ENCODE data around the gene TMEM240.

DNA sequence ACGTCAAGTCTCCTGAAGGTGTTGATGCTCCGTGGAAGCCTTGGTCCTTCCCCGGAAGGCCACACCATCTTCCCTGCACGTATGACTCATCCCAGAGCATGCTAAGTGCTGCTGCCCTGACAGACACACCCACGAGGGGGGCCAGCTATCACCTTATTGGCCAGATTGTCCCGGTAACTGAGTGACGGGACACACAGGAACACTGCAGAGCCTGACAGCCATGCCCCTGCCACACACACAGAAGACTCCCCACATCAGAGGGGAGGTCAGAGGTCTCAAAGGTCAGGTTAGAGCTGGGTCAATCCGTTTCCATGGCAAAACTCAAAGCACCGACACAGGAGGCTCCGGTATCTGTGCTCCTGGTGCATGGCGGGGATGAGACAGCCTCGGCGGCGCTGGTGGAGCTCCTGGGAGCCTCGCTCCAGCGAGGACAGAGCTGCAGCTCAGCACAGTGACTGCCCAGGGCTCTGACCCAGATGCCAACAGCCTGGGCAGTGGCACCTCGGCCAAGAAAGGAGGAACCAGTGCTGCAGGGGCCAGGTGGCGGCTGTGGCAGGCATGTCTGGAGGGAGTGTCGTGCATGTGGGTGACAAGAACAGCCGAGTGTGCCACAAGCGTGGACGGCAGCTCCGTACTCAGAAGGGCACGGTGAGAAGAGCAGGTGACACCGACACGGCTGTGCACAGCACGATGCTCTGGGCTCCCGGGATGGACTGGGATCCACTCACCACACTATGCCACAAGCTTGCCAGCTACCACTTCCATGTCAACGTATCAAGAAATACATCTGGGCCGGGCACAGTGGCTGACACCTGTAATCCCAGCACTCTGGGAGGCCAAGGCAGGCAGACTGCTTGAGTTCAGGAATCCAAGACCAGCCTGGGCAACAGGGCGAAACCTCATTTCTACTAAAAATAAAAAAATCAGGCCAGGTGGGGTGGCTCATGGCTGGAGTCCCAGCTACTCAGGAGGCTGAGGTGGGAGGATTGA, 14.8 kb upstream of the TMEM240 start:
- TF ChIP-seq, protein P1, sequence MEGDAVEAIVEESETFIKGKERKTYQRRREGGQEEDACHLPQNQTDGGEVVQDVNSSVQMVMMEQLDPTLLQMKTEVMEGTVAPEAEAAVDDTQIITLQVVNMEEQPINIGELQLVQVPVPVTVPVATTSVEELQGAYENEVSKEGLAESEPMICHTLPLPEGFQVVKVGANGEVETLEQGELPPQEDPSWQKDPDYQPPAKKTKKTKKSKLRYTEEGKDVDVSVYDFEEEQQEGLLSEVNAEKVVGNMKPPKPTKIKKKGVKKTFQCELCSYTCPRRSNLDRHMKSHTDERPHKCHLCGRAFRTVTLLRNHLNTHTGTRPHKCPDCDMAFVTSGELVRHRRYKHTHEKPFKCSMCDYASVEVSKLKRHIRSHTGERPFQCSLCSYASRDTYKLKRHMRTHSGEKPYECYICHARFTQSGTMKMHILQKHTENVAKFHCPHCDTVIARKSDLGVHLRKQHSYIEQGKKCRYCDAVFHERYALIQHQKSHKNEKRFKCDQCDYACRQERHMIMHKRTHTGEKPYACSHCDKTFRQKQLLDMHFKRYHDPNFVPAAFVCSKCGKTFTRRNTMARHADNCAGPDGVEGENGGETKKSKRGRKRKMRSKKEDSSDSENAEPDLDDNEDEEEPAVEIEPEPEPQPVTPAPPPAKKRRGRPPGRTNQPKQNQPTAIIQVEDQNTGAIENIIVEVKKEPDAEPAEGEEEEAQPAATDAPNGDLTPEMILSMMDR (IDR thresholded peaks at IDR 0.05; ENCODE audit: insufficient read depth, low read depth, low read length), result no peak
- no peak for TF ChIP-seq EZH2 (IDR thresholded peaks at IDR 0.05; ENCODE audit: insufficient read depth, low read length)

Measured in astrocyte (in vitro differentiated cells and primary cell).